ENCODE results near the gene GGT6.
A peak's percentile ranks its signal among the peaks of the same experiment; 100 is the strongest.

The GGT6 gene

GRCh38 chr17:4549781-4550533 is 10.4 kb downstream of the GGT6 start:
- DNase-seq: no peak

- DNase-seq: no peak
Observed at GRCh38 chr17:4548721-4549531, 11.5 kb downstream of the GGT6 start.

- peak; percentile 35 for DNase-seq
Observed at GRCh38 chr17:4548061-4548461, 12.3 kb downstream of the GGT6 start.

- no peak for DNase-seq
Observed at GRCh38 chr17:4547118-4547906, 13.1 kb downstream of the GGT6 start.

DNA sequence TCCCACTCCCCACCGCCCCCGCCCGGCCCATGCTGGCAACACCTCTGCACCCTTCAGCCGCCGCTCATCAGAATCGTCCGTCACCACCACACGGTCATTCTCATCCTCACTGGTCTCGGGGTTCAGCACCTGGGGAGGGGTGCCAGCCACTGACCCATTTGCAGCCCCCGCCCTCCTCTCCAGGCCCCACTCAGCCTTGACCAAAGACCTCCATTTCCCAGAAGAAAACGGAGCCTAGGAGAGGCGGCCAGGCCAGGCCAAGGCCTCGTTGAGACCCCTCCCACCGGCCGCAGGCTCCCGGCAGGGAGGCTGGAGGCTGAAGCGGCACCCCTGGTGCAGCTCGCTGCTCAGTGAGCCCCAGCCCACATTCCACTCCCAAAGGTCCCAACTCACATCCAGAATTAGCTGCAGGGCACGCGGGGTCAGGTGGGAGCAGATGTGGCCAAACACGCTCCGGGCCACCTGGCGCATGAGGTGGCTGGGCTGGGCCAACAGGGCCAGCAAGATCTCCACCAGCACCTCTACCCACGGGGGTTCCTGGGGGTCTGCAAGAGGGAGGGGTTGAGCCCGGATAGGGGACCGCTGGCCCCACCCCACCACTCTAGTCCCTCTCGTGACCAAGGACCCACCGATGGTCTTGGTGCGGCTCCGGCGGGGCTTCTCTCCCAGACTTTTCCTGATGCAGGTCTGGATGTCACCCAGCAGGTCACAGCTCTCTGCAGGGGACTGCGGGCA is 15.0 kb downstream of the GGT6 start:
- DNase-seq: no peak

DNA sequence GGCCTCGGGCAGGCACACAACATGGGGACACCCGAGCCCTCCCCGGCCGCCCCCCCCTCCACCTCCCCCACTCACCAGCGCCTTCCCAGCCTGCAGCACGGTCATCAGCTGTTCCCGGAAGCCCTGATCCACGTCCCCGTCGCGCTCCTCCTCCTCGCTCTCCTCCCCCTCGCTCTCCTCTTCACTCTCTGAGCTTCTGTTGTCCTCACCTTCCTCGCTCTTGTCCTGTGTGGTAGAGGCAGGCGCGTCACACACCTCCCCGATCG is 15.5 kb downstream of the GGT6 start:
- no peak for DNase-seq

DNA sequence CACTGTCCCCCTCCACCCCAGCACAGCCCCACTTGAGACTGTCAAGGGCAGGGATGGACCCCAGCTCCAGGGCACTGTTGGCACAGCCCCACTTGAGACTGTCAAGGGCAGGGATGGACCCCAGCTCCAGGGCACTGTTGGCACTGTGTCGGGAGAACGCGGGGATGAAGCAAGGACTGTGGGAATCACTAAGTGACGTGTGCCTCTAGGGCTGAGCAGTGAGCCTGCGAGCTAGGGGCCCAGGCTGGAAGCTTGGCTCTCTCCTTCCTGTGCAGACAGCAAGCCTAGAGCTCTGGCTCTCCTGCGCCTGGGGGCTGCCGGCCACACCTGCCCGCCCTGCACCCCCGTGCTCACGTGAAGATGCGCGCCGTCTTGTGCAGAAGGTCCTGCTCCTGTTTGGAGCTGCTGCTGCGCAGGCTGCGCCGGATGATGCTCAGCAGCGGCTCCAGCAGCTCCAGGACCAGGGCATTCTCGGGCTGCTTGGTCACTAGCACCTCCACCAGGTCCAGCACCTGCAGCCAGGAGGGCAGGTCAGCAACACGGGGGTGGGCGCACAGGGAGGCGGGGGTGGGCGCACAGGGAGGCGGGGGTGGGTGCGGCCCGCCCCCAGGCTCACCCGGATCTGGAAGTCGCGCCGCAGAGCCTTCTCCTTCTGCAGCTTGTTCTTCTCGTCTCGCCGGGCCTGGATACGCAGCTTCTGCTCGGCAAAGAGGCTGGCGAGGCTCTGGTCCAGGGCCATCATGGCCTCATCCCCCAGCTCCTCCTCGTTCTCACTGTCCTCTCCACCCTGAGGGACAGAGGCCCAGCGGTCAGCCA is 16.0 kb downstream of the GGT6 start:
- DNase-seq: no peak

DNA sequence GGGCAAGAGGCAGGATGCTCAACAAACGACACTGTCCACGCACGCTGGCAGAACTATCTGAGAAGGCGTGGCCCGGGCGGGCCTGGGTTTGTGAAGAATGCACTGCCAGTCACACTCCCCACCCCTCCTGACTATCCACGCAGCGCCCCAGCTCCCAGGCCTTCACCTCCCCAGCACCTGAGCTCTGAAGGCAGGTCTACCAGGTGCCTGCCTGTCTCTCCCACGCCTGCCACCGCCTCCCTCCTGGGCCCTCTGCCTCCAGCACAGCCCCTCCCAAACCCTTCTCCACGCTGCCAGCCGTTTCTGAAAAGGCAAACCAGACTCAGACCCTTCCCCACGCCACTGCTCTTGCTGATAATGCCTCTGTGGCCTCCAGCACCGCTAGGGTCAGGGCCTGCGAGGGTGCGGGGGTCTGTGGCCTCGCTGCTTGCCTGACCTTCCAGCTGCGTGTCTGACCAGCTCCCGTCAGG is 16.8 kb downstream of the GGT6 start:
- no peak for DNase-seq

DNA sequence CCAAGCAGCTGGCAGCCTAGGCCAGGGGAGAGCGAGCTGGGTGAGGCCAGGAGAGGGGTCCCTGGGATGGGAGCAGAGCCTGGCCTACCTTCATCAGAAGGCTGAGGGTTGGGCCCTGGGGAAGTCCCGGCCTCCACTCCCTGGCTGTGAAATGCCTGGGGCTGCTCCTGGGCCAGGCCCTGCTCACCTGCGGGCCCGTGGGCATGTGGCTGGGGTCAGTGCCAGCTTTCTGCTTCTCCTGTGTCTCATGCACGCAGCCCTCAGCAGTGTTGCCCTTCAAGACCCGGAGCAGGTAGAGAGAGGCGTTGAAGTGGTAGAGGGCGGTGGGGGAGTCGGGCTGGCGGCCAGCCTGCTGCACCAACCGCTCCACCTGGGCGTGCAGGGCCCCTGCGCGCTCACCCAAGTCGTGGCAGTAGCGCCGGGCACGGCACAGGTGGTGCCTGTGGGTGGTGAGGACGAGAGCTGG is 17.6 kb downstream of the GGT6 start:
- no peak for DNase-seq

DNA sequence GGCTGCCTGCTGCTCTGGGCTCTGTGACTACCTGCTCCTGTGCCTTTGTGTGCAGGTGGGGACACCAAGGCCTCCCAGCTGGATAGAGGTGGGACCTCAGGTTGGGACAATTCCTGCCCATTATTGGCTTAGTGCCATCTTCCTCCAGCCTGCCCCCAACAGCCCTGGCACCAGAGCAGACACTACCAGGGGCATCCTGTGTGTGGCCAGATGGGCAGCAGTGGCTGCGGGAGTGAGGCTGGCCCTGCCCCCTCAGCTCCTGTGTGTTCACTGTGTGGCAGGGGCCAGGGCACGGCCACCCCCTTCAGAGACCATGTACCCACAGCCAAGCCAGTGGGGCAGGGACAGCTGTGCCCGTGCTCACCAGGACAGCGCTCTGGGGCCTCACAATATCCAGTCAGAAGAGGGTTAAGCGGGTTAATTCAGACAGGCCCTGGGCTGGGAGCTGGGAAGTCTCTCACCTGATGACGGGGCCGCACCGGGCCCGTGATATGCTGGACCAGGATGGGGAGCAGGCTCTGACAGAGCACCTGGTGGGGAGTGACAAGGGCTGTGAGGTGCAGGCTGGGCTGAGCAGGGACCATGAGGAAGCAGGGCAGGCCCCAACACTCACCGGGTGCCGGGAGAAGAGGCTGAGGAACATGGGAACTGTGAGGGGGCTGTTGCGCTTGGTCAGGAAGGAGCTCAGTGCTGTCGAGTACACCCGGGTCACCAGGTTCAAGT is 18.2 kb downstream of the GGT6 start:
- DNase-seq: no peak

DNA sequence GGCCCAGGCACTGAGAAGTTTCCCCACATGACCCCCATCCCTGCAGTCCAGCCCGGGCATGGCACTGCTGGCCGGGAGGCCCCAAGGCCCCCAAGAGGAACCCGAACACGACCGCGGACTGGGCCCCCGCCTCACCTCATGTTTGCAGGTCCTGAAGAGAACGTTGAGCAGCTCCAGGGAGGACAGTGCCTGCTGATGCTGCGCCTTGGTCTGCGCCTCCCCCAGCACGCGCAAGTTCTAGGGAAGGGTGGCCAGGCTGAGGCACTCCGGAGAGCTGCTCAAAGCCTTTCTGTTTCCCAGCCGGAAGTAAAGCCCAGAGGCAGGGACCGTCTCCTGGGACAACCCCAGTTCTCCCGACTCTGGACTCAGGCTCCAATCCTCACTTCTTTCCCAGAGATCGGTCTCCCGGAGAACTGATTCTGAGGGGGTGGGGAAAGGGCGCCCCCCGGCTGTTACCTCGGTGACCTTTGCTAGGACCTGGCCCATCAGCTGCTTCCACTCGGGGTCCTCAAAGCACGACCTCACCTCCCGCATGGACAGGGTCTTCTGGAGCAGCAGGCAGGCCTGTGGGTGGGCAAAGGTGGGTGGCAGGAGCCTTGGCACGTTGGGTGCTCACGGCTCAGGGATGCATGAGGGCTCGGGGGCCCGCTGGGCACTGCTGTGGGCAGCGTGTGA is 18.9 kb downstream of the GGT6 start:
- DNase-seq: no peak

DNA sequence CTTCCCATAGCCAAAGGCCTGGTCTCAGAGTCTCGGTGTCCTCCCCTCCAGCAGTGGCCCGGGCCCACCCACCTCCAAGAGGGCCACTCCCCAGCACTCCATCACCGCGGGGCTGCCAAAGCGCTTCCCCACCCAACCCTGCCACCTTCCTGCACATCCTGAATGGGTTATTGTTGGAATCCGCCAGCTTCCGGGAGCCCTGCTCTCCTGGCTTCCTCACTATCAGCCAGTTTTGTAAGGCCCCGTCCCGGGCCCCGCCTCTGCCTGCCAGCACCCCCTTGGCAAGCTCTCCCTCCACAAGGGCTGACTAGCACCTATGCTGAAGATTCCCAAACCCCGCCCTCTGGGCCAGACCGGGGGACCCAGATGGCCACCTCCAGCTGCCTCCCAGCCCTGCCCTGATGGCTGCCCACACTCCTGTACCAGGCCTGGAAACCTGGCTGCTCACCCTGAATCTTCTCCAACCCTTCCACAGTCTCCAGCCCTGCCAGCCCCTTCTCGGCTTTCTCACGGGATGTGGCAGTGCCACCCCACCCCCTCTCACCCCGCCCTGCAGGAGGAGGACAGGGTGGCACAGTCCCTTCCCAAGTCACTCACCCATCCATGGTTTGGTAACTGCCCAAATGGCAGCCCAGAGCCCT is 19.6 kb downstream of the GGT6 start:
- DNase-seq: no peak

DNA sequence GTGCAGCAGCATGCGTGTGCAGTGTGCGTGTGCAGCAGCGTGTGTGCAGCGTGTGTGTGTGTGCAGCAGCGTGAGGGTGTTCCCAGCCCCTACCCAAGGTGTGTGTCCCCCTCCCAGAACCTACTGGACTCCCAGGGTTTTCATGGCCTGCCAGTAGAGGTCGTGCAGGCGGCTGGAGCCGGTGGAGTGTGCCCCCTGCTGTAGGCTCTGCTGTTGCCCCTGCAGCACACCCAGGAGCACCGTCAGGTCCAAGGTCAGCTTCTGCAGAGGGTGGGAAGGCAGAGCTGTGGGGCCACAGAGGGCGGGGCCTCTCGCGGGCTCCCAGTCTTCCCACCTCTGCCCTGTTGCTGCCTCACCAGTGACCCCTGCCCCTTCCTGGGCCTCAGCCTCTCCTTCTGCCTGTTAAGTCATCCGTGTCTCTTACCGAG is 20.1 kb downstream of the GGT6 start:
- DNase-seq: no peak

GRCh38 chr17:4539576-4540223 is 20.7 kb downstream of the GGT6 start:
- no peak for DNase-seq

- no peak for DNase-seq
Observed at GRCh38 chr17:4539025-4539424, 21.4 kb downstream of the GGT6 start.

DNA sequence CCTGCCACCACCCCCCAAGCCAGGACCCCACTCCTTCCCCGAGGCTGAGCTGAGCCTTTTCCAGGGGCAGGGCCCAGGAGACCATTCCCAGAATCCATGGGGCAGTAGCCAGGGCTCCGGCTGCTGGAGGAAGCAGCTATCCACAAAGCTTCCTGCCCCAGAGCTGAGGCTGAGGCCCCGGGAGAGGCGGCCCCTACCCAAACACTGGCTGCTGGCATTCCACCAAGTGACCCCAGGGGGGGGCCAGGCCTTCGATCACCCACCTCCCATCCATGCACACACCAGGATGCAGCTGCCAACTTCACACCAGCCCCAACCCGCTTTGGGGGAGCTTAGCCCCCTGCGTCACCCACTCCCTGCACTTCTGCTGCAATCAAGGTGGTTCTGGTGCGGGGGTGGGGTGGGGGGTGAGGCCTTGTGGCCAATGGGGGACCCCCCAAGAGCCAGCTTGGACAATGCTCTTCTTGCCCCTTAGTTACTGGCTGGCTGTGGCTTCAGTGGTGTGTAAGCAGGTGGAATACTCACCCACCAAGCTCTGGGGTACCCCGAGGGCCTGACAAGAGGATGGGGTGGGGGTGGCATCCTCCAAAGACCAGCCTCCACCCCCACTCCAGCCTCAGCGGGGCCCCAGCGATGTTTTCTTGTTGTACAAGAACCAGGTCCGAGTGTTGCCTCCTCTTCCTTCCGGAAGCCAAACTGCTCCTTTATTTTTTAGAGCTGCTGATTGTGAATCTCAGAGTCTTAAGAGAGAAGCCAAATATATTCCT is 22.0 kb downstream of the GGT6 start:
- no peak for DNase-seq

GRCh38 chr17:4537451-4538235 is 22.7 kb downstream of the GGT6 start:
- DNase-seq: no peak

Data from right forelimb (tissue), 1 donor.